NCI-H2107 (cell line): ENCODE measurements around the gene SLC31A1.
"Not testable (repeated sequence)": the region's sequence is repeated elsewhere in the genome, so short reads cannot be mapped to it uniquely, and the experiment has no call there.

ENCODE experiments used
- DNase-seq: peaks from one replicate; lab custom pipeline; 2025; lab: John Stamatoyannopoulos, UW

The SLC31A1 gene

DNA sequence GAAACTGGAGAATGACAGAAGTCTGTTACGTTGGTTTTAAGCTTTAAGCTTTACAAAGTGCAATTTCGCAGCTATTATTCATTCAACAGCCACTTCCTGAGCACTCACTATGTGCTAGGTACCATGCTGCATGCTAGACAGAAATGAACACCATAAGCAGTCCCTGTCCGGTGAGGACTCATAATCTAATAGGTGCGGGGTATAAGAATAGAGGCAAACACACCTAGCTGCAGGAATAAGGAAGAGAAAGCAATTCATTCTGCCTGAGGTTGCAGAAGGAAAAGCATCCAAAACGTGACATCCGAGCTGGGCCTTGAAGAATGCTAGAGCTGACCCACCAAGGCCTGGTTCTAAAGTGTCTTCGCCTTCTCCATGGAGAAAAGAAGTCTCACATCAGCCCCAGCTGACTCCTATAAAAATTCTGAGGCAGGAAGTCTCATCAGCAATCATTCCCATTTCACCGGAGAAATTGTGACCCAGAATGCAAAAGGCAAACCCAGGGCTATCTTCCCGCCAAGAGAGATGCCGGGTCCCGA, 809 bp upstream of the SLC31A1 start:
- DNase-seq: no peak

DNA sequence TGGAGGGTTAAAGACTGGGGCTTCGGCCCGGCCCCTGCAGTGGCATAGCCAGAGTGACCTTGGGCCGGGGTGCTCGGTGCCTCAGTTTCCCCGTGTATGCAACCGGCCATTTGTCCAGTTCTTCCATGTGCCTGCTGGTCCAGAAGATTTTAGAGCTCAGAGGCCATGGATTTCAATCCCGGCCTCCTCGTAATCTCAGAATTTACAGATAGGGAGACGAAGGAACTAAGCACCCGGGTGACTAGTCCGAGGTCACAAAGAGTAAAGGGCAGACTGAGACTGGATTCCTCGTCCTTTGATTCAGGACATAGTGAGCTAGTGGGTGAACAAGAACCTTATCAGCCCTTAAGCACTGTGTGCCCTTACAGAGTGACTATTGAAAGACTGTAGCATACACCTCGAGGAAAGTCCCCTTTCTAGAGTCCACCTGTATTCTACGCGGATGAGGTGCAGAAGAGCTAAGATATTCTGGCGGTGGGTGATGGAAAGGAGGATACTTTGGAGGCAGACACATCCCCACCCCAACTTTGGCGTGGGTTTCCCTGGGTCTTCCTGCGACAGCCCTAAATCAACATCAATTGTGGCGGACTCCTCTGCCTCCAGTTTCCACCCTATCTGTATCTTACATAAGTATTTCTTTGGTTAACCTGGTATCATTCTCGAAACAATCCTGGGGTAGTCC, 597 bp downstream of the SLC31A1 start:
- DNase-seq: no peak

DNA sequence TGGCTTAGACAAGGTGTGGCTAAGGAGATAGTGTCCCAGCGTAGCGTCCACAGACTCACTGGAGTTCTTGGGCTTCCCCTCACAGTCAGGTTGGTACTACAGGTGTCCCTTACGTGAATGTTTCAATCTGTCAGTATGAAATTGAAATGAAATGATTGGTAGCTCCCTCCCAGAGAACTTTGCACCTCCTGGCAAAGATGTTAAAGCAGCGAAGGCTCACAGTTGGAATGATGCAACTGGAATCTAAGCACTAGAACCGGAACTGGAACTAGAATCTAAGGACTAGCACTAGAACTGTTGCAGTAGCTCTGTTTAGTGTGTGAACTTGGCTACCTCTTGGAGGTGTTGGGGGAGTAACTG, 1.1 kb downstream of the SLC31A1 start:
- no peak for DNase-seq

DNA sequence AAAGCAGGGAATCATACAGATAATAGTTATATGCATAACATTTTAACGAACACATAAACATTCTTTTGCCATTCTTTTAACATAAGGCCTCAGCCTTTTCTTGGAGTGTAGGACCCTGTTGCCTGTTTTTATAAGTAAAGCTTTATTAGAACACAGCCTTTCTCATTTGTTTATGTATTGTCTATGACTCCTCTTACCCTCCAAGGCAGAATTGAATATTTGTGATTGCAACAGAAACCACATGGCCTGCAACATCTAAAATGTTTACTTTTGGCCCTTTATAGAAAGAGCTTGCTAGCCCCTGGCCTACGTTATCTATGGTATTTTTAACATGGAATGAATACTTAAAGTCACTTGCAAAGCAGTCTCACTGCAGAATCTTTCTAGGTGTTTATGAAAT, 2.6 kb downstream of the SLC31A1 start:
- no peak for DNase-seq

DNA sequence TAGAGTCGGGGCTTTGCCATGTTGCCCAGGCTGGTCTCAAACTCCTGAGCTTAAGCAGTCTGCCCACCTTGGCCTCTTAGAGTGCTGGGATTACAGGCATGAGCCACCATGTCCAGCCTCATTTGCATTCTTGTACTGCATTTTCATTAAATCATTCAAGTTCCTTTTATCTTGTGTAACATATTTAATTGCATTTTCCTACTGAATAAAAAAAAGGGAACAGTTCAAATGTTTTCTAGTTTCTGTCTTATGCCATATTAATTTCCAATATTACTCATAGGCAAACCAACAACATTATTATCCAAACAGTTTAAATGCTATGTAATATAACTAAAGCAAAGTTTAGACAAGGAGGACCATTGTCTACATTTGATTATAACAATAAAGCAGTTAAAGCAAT, 6.1 kb downstream of the SLC31A1 start:
- no peak for DNase-seq

DNA sequence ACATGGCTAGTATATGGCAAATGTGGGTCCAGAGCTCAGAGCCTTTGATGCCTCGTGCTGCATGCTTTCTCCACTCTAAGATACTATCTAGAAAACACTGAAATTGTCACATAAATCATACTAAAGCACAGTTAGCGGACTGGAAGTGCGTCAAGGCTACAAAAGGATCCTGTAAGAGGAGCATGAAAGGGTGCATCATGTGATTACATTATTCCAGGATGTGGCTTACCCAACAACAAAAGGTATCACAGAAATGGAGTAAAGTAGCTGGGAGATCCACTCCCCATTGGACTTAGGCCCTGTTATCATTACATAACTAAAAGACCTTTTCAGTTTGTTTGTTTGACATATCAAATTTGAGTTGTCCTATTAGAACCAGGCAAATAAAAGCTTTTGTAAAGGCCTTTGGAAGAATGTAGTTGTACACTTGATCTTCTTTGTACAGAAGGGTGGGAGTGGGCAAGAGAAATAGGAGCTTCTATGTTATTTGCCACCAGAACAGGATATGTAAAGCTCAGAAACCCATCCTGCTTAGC, 6.9 kb downstream of the SLC31A1 start:
- no peak for DNase-seq

DNA sequence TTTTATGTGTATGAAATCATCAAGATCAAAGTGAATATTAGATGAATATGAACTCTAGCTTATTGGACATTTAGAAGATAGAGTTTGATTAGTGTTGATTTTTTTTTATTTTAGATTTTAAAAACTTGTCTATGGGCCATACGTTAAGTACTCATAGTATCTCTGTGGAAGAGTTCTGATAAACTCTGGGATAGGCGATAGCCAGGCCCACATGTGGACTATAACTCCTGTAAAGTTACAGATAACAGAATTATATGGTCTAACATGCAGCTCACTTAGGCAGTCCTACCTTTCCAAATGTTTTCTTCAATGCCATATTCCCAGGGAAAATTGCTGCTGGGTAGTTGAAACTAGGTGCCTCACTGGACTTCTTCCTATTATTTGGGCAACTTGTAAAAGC, 10.4 kb downstream of the SLC31A1 start:
- DNase-seq: no peak

DNA sequence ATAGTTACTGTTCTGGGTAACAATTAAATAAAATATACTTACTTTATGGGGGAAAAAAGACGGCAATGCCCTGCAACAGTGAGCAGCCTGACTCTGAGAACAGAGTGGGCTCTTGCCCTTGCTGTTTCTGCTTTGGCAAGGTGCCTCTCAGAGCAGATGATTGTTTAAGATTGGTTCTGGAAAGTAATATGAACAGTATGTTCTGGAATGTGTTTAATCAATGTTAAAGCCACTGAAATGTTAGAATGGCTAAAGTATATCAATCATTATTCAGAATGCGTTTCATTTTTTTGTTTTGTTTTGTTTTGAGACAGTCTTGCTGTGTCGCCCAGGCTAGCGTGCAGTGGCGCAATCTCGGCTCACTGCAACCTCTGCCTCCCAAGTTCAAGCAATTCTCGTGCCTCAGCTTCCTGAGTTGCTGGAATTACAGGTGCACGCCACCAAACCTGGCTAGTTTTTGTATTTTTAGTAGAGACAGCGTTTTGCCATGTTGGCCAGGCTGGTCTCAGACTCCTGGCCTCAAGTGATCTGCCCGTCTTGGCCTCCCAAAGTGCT, 14.4 kb downstream of the SLC31A1 start:
- DNase-seq: not testable (repeated sequence)

DNA sequence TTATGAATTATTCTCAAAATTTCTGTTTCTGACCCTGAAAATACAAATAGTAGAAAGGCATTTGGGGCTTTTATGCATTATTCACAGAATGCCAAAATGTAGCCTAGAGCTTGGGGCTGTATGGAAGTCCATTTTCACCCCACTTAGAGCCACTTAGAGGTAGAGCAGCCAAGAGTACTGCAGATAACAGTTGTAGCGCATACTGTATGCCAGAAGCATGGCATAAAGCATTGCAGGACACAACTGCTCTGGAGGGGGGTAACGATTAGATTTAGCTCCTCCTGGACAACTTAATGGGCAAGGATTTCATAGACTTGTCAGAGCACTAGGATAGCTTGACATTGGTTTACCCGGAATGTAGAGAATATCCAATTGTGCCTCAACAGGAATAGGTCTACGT, 15.7 kb downstream of the SLC31A1 start:
- DNase-seq: no peak

DNA sequence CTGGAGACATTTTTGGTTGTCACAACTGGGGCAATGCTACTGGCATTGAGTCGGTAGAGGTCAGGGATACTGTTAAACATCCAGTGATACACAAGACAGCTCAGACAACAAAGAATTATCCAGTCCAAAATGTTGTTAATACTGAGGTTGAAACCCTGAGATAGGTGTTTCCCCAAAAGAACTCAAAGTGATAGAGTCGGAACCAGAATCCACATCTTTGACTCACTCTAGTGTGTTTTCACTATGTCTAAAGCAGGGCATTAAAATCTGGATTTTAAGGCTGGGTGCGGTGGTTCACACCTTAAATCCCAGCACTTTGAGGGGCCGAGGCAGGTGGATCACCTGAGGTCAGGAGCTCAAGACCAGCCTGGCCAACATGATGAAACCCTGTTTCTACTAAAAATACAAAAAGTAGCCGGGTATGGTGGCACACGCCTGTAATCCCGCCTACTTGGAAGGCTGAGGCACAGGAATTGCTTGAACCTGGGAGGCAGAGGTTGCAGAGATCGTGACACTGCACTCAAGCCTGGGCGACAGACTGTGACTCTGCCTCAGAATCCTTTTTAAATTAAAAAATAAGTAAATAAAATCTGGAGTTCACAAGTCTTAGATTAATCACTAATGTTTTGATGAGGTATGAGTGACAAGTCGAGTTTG, 17.0 kb downstream of the SLC31A1 start:
- DNase-seq: no peak

DNA sequence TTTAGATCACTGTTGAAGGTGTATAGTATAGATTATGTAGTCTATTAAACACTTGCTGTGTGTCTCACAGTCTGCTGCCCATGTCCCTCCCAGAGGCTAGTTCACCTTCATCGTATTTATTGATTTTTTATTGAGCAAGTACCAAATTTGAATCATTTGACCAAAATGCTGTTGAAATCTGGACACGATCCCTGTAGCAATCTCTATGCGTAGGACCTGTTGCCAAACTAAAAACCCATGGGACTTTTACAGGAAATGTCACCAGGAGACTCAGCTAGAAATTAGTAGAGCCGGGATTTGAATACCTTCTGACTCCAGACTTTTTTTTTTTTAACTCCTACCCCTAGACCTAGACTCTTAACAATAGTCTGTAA, 17.5 kb downstream of the SLC31A1 start:
- DNase-seq: no peak

DNA sequence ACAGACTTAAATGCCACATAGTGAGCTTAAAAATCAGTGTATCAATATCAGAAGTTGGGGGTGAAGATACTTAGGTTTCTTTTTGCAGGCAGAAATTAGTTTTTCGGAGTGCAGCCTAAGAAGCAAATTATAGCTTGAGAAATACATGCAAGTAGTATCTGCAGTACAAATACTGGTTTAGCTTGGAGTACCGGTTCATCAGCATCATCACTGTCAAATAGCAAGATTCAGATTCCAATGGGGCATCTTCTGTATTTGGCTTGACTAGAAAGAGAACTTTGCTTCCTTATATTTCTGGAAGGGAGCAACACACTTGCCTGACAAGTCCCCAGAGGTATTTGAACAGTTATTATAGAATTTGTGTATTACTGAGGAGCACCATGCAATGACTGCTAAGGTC, 19.8 kb downstream of the SLC31A1 start:
- no peak for DNase-seq

DNA sequence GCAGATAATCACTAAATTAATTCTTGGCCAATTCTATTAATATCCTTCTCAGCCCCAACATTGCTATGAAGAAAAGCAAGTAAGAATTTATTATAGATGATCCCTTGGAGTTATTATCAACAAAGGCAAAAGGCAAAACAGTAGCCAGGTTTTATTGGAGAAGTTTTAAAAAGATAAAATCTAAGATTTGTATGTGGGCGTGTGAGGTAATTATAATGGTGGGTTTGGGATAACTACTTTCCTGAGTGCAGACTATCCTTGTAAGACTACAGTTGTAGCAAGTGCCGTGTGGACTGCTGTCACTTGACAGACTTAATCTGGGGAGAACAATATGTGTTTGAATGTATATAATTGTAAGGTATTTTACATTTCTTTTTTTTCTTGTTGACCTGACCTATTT, 23.2 kb downstream of the SLC31A1 start:
- DNase-seq: no peak

DNA sequence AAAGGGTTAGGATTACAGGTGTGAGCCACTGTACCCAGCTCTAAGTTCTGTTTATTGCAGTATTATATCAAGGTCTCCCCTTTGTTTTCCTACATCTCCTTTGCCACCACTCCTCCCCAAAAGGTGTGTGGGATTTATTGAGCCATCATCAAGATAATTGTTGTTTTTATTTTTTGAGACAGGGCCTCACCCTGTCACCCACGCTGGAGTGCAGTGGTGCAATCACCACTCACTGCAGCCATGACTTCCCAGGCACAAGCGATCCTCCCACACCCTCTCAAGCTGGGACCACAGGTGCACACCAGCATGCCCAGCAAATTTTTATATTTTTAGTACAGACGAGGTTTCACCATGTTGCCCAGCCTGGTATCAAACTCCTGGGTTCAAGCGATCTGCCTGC, 24.6 kb downstream of the SLC31A1 start:
- DNase-seq: no peak

DNA sequence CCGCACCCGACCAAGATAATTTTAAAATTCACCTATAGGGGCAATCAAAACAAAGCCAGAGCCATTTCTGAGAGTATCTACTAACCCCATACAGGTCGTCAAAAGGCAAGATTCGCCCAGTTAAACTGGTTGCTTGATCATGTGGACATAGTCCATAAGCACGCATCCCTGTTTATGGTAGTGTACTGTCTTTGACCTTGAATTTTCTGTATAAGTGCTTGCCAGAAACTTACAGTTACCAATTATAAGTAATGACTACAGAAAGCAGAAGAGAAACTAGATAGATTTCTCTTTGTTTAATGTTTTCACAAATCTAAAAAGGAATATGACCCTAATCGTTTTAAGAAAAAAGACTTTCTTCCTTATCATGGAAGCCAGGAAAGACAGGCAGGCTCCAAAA, 25.6 kb downstream of the SLC31A1 start:
- no peak for DNase-seq

DNA sequence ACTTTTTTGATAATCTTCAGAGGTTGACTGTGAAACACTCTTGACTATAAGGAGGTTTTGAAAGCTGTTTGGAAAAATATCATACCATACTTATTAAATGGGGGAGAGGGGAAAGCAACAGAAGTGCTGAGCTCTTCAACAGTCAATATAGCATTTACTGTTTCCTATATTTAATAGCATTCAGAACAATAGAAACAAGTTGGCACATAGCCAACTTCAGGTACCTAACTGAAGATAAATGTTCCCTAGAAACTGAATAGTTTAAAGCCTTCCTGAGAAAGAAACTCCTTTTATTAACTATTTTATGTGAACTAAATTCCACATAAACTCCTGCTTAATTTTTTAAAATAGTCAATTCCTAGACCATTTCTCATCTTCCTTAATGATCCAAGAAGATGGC, 26.3 kb downstream of the SLC31A1 start:
- no peak for DNase-seq

DNA sequence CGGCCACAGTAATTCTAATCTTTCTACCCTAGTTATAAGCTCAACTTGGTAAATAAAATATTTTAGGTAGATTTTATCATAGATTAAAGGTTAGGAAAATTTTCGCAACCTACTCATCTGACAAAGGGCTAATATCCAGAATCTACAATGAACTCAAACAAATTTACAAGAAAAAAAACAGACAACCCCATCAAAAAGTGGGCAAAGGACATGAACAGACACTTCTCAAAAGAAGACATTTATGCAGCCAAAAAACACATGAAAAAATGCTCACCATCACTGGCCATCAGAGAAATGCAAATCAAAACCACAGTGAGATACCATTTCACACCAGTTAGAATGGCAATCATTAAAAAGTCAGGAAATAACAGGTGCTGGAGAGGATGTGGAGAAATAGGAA, 28.3 kb downstream of the SLC31A1 start:
- not testable (repeated sequence) for DNase-seq

DNA sequence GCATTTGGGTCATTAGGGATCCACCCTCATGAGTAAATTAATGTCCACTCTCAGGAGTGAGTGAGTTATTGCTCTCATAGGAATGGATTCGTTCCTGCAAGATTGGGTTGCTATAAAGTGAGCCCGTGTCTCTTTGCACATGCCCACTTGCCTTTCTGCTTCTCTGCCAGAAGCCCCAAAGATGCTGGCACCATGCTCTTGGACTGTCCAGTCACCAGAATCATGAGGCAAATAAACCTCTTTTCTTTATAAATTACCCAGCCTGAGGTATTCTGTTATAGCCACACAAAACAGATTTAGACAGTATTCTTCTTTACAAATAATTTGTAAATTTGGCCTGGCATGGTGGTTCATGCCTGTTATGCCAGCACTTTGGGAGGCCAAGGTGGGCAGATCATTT, 29.5 kb downstream of the SLC31A1 start:
- DNase-seq: no peak

DNA sequence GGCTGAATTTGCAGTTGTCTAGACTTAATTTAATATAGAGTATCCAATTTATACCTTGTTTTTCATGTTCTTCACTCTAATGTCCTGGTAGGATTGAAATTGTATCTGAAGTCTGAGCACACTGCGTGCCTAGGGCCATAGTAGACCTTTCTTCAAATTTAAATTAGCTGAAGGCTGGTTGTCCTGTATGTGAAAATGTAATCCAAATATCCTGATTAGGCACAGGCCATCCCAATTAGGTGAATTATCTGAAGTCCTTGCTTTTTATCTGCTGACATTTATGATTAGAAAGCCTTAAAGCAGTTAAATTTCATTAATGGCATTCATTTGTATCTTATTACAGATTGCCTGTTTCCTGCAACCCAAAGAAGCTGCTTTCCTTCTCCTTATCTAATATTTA, 33.6 kb downstream of the SLC31A1 start:
- no peak for DNase-seq

DNA sequence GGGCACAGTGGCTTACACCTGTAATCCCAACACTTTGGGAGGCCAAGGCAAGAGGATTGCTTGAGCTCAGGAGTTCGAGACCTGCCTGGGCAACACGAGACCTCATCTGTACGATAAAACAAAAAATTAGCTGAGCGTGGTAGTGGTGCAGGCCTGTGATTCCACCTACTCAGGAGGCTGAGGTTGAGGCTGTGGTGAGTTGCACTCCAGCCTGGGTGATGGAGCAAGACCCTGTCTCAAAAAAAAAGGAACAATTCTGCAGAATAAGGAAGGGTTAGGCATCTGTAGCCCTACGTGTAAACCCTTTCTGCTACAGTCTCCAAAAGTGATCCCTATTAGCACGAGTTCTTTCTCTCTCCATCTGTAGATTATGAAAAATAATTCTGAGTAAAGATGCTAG, 34.1 kb downstream of the SLC31A1 start:
- DNase-seq: no peak

DNA sequence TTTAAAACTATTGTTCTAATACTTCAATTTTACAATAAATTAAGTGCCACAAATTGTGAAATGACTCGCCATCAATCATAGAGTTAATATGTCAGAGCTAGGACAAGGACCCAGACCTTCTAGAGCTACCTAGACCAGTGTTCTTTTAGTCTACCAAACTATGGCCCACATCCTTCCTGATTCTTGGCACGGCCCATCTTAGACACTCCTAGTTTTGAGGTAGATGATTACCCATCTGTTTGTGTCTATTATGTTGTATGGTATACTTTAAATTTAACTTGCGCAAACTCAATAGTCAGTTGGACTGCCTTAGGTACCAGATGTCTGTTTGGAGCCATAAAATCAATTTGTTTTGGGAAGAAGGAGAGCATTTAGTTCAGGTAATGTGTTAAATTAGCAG, 36.5 kb downstream of the SLC31A1 start:
- DNase-seq: no peak

DNA sequence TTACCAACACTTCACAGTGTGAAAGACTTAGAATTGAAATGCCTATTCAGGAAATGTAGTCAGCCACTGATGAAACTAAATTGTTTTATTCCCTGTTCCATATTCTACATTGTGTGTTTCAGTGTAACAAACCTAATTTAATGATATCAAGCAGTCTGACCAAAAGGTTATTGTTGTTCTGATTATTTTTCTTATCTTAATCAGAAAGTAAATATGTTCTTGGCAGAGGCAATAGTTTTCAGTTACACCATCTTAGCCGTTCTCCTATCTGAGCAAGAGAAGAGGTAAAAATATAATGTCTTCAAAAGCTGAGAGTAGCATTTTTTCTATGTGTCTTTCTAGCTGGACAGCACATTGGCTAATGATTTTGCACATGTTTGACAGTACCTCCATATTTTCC, 36.9 kb downstream of the SLC31A1 start:
- no peak for DNase-seq

DNA sequence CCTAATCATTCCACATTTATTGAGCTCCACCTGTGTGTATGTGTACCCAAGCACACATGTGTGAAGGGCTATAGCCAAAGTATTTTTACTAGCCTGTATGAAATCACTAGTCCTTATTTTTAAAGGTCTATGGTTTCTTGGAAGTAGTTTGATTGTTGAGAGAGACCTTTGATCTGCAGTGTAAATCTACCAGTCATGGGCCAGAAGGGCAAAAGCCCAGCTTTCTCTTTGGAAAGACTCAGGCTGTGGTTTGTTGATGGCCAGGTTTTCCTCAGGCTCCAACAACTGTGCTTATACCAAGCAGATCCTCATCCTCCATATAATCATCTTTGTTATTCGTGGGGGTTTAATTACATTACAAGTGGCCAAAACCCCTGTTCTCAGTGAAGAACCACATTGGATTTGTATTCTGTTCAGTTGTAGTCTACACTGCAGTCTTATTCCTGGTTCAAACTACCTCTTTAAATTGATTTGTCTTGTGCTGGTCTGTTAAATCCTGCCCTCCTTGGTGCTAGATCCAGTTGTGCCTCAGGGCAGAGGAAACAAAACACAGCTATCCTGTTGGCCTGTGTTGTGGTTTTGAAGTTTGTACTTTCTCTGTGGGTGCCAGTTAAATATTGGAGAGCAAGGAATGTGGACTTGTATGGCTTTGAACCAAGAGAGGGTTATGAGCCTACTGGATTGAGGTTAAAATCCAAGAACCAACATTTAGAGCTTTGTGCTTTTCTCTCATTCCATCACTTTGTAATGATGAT, 40.8 kb downstream of the SLC31A1 start:
- DNase-seq: no peak
